Stimulated activated CD4-positive, alpha-beta T cell treated with anti-CD3 and anti-CD28 coated beads, Interleukin-1b, Interleukin-23, amount 100 ng/mL, for 24 hours (primary cell): ENCODE results near the gene CACNA2D3.

ENCODE experiments used
- DNase-seq, 4 experiments: peaks; one replicate each; pipeline ENCODE4 v3.0.0-alpha.2; 2020; ENCODE audit warnings: low read depth in 4 of 4, low spot score in 1 of 4

CACNA2D3 gene

DNA sequence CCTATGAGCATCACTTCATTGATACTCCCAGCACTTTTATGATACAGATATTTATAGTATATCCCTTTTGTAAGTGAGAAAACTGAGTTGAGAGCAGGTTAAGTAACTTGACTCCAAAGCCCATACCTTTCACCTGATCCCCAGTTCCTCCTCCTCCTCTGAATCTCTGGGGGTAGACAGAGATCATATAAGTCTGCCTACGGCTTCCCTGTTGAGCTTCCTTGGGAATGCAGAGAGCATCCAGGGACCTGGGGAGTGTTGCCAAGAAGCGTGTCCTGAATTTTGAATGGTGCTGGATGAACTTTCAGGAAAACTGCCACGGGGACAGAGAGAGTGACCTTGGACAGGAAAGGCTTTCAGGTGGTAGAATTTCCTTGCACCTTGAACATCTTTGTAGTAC is 537.0 kb downstream of the CACNA2D3 start:
- DNase-seq = no peak

GRCh38 chr3:54660714-54661132 is 538.4 kb downstream of the CACNA2D3 start:
- DNase-seq = no peak

GRCh38 chr3:54661151-54661550 is 538.8 kb downstream of the CACNA2D3 start:
- DNase-seq = no peak

- no peak for DNase-seq
Measured at GRCh38 chr3:54663501-54664011, 541.2 kb downstream of the CACNA2D3 start.

DNA sequence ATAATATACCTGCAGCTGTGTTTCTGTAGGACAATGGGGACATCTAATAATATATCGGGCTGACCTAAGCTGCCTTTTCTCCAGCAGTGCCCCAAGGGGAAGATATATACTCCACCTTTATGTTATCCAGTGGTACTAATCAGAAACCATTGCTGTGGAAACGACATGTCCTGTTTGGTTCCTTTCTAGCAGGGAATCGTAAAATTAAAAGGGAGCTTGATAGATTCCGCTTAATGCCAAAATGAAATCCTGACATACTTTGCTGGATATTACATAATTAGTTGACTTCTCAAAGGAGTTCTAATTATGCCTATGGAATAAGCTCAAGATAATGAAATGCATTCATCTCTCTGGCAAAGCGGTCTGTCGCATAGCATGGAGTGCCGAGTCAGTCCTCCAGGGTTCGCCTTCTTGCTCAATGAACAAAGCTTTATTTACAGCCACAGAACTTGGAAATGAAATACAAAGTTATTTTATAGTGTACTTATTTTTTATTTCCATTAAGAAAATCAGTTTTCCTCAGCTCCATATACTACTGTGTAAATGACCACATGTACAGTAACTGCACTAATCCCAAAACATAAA is 542.8 kb downstream of the CACNA2D3 start:
- DNase-seq = no peak

GRCh38 chr3:54668236-54668635 is 545.9 kb downstream of the CACNA2D3 start:
- no peak for DNase-seq

- DNase-seq = no peak
Measured at GRCh38 chr3:54670201-54671000, 548.0 kb downstream of the CACNA2D3 start.

DNA sequence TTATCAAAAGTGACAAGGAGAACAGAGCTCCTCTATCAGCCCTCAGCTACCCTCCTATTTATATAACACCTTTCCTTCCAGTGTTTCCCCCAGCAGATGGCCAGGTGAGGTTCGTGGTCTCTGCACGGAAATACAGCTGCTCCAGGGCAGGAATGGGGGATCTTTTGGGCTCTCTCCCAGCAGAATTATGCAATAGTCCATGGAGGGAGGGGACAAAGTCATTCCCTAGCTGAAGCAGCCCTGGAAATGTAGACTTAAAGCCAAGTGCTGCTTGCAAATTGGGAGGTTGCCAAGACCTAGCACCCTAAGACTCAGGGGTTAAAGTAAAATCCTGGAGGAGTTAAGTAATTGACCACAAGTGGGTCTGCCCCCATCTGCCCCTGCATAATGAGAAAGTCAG is 549.2 kb downstream of the CACNA2D3 start:
- DNase-seq = no peak

GRCh38 chr3:54676087-54676486 is 553.7 kb downstream of the CACNA2D3 start:
- no peak for DNase-seq

- DNase-seq = no peak
Measured at GRCh38 chr3:54681706-54682105, 559.4 kb downstream of the CACNA2D3 start.

DNA sequence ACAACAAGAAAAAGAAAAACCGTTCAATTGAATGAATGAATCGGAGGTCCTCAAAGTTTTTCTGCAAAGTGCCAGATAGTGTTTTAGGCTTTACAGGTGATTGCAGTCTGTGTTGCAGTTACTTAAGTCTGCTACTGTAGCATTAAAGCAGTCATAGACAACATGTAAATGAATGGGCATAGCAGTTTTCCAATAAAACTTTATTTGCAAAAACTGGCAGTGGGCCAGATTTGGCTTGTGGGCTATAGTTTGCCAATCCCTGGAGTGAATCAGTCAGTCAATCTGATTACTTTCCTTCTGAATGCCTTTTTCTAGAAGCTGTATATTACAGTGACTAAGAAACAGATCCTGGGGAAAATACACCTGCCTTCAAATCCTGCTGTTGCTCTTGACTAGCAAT is 562.9 kb downstream of the CACNA2D3 start:
- no peak for DNase-seq

- DNase-seq = no peak
Measured at GRCh38 chr3:54691289-54691771, 569.0 kb downstream of the CACNA2D3 start.

- no peak for DNase-seq
Measured at GRCh38 chr3:54696313-54696712, 574.0 kb downstream of the CACNA2D3 start.

GRCh38 chr3:54698054-54698453 is 575.7 kb downstream of the CACNA2D3 start:
- DNase-seq = no peak

DNA sequence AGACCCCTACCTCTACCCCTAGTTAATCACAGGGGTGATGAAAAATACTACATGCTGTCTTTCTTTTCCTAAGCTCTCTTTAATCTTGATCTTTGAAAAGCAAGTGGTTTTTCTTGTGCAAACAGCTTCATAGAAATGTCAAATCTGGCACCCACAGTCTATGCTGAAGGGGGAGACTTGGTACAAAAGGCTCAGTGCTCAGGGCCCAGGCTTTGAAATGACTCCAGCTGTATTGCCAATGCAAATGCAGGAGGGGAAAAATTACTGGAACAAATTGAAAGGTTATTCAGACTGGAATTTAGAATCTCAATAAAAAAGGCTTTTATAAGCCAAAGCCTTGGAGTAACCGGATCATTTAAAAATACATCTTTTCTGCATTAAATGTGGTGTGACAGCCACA is 581.6 kb downstream of the CACNA2D3 start:
- DNase-seq = no peak

- DNase-seq = no peak
Measured at GRCh38 chr3:54705730-54706129, 583.4 kb downstream of the CACNA2D3 start.

- DNase-seq = no peak
Measured at GRCh38 chr3:54706738-54707137, 584.4 kb downstream of the CACNA2D3 start.

GRCh38 chr3:54709785-54710184 is 587.4 kb downstream of the CACNA2D3 start:
- DNase-seq = no peak

DNA sequence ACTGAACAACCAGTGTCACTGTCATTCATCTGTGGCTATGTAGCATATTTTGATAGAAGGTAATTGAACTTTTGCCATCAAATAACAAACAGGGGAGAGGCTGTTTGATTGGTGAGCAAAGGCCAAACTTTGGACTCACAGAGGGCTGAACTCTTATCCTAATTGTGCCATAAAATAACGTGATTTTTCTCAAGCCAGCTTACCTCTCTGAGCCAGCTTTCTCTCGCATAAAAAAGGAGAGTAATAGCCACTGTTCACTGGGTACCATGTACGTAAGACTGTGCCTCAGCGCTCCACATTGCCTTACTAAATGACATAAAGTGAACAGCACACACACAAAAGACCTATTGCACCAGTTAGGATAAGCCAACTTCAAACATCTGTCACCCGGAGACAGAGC is 588.6 kb downstream of the CACNA2D3 start:
- DNase-seq = no peak

DNA sequence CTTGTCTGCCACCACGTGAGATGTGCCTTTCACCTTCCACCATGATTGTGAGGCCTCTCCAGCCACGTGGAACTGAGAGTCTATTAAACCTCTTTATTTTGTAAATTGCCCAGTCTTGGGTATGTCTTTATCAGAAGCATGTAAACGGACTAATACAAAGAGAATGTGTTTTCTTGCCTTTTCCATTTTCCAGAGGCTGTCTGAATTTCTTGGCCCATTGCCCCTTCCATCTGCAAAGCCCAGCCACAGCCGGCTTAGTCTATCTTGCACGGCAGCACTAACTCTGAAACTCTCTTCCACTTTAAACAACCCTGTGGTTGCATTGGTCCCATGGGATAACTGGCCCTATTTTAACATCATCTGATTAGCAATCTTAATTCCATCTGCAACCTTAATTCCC is 590.2 kb downstream of the CACNA2D3 start:
- DNase-seq = no peak

DNA sequence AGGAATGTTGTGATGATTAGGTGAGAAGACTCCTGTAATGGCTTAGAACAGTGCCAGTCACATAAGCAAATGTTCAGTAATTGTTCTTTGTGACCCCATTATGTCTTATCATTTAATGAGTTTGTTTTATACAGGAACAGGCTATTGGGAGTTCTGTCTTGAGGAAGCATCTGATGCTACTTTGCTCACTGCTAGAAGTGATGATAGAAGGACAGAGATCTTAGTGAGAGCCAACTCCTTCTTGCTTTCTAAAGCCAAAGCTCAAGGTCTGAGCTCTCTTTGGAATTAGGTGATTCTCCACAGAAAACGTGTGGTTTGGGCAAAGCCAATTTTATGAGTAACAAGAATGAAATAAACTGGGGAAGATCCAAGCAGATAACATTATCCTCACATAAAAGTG is 590.7 kb downstream of the CACNA2D3 start:
- no peak for DNase-seq

- DNase-seq = no peak
Measured at GRCh38 chr3:54713455-54713854, 591.1 kb downstream of the CACNA2D3 start.
